Liver (tissue), 3 donors: Measurements from ENCODE around the gene EXD2.

Source experiments
- FOXA1 ChIP-seq: IDR thresholded peaks from 2 replicates; pipeline ENCODE4 v1.6.1; 2016; ENCODE audit warnings: antibody characterized with exemption
- NR2F2 ChIP-seq: IDR thresholded peaks from 2 replicates; pipeline ENCODE4 v1.6.1; 2016; ENCODE audit warnings: antibody characterized with exemption
- RAD21 ChIP-seq, 2 donors: IDR thresholded peaks; 2 replicates each; pipeline ENCODE4 v1.6.1; 2016; ENCODE audit warnings: antibody characterized with exemption in 2 of 2, mild to moderate bottlenecking in 2 of 2
- TAF1 ChIP-seq: conservative IDR thresholded peaks from 2 replicates; pipeline ENCODE4 v1.6.1; 2016; ENCODE audit warnings: antibody characterized with exemption, mild to moderate bottlenecking
- YY1 ChIP-seq: IDR thresholded peaks from 2 replicates; pipeline ENCODE4 v1.6.1; 2016; ENCODE audit warnings: antibody characterized with exemption, mild to moderate bottlenecking
- TF ChIP-seq, protein P1 (sequence below): fragments of 150-350 bp; IDR thresholded peaks from 2 replicates; pipeline ENCODE4 v1.5.1; 2017; ENCODE audit warnings: improper control_type of control experiment, low read depth, low read length; ENCODE audit not compliant: missing input control
- TF ChIP-seq, protein P2 (sequence below): IDR thresholded peaks from 2 replicates; pipeline ENCODE4 v1.6.1; 2016; ENCODE audit warnings: antibody characterized with exemption, mild to moderate bottlenecking
- donor health status: healthy.
- donor health status: healthy.

GRCh38 chr14:69262516-69262915, 71.2 kb downstream of the EXD2 start:
- TF ChIP-seq, protein P1, sequence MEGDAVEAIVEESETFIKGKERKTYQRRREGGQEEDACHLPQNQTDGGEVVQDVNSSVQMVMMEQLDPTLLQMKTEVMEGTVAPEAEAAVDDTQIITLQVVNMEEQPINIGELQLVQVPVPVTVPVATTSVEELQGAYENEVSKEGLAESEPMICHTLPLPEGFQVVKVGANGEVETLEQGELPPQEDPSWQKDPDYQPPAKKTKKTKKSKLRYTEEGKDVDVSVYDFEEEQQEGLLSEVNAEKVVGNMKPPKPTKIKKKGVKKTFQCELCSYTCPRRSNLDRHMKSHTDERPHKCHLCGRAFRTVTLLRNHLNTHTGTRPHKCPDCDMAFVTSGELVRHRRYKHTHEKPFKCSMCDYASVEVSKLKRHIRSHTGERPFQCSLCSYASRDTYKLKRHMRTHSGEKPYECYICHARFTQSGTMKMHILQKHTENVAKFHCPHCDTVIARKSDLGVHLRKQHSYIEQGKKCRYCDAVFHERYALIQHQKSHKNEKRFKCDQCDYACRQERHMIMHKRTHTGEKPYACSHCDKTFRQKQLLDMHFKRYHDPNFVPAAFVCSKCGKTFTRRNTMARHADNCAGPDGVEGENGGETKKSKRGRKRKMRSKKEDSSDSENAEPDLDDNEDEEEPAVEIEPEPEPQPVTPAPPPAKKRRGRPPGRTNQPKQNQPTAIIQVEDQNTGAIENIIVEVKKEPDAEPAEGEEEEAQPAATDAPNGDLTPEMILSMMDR = no peak
- TF ChIP-seq TAF1 (no peak), NR2F2 (no peak), YY1 (no peak), RAD21 (IDR thresholded peaks at IDR 0.05) (no peak), FOXA1 (no peak)
- TF ChIP-seq, protein P2, sequence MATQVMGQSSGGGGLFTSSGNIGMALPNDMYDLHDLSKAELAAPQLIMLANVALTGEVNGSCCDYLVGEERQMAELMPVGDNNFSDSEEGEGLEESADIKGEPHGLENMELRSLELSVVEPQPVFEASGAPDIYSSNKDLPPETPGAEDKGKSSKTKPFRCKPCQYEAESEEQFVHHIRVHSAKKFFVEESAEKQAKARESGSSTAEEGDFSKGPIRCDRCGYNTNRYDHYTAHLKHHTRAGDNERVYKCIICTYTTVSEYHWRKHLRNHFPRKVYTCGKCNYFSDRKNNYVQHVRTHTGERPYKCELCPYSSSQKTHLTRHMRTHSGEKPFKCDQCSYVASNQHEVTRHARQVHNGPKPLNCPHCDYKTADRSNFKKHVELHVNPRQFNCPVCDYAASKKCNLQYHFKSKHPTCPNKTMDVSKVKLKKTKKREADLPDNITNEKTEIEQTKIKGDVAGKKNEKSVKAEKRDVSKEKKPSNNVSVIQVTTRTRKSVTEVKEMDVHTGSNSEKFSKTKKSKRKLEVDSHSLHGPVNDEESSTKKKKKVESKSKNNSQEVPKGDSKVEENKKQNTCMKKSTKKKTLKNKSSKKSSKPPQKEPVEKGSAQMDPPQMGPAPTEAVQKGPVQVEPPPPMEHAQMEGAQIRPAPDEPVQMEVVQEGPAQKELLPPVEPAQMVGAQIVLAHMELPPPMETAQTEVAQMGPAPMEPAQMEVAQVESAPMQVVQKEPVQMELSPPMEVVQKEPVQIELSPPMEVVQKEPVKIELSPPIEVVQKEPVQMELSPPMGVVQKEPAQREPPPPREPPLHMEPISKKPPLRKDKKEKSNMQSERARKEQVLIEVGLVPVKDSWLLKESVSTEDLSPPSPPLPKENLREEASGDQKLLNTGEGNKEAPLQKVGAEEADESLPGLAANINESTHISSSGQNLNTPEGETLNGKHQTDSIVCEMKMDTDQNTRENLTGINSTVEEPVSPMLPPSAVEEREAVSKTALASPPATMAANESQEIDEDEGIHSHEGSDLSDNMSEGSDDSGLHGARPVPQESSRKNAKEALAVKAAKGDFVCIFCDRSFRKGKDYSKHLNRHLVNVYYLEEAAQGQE = no peak
